GM18517 (cell line): ENCODE data around the gene VAV2.

ENCODE experiments used
- ATAC-seq: cut with Tn5 transposase; IDR thresholded peaks from one replicate; pipeline ENCODE4 v1.9.1; 2021; ENCODE audit warnings: mild to moderate bottlenecking, moderate library complexity; ENCODE audit not compliant: unreplicated experiment

The VAV2 gene

GRCh38 chr9:133956520-133957076 is 35.5 kb downstream of the VAV2 start:
- ATAC-seq: no peak

- ATAC-seq: no peak
Observed at GRCh38 chr9:133955821-133956411, 36.2 kb downstream of the VAV2 start.

- ATAC-seq: no peak
Observed at GRCh38 chr9:133954862-133955529, 37.1 kb downstream of the VAV2 start.

- peak; percentile 45 for ATAC-seq
Observed at GRCh38 chr9:133953976-133954709, 38.0 kb downstream of the VAV2 start.

GRCh38 chr9:133953621-133953975 is 38.5 kb downstream of the VAV2 start:
- ATAC-seq: no peak

GRCh38 chr9:133952598-133953550 is 39.2 kb downstream of the VAV2 start:
- ATAC-seq: no peak

GRCh38 chr9:133951265-133951664 is 40.9 kb downstream of the VAV2 start:
- no peak for ATAC-seq

- no peak for ATAC-seq
Observed at GRCh38 chr9:133950629-133951111, 41.5 kb downstream of the VAV2 start.

- ATAC-seq: no peak
Observed at GRCh38 chr9:133950192-133950591, 41.9 kb downstream of the VAV2 start.

GRCh38 chr9:133949486-133950061 is 42.5 kb downstream of the VAV2 start:
- ATAC-seq: no peak

GRCh38 chr9:133948561-133949485 is 43.3 kb downstream of the VAV2 start:
- no peak for ATAC-seq

- ATAC-seq: no peak
Observed at GRCh38 chr9:133948131-133948530, 44.0 kb downstream of the VAV2 start.

GRCh38 chr9:133946840-133947486 is 45.2 kb downstream of the VAV2 start:
- no peak for ATAC-seq

GRCh38 chr9:133945977-133946753 is 46.0 kb downstream of the VAV2 start:
- ATAC-seq: peak; percentile 47

- ATAC-seq: peak; percentile 66
Observed at GRCh38 chr9:133945314-133945975, 46.7 kb downstream of the VAV2 start.

GRCh38 chr9:133944746-133945135 is 47.4 kb downstream of the VAV2 start:
- ATAC-seq: no peak
